Measurements from ENCODE around the gene IGSF3. TPM values are rescaled to one million over a fixed set of nuclear protein-coding genes. Genes with fewer than 3 reads are reported as not detected.
A peak's percentile ranks its signal among the peaks of the same experiment; 100 is the strongest.

IGSF3 gene
- total and polyA plus RNA-seq, 2 of the 8 experiments (the other 6 are each of a cell fraction or from before 2014, with no cell fraction given), result 30.0 to 32.2 TPM

DNA sequence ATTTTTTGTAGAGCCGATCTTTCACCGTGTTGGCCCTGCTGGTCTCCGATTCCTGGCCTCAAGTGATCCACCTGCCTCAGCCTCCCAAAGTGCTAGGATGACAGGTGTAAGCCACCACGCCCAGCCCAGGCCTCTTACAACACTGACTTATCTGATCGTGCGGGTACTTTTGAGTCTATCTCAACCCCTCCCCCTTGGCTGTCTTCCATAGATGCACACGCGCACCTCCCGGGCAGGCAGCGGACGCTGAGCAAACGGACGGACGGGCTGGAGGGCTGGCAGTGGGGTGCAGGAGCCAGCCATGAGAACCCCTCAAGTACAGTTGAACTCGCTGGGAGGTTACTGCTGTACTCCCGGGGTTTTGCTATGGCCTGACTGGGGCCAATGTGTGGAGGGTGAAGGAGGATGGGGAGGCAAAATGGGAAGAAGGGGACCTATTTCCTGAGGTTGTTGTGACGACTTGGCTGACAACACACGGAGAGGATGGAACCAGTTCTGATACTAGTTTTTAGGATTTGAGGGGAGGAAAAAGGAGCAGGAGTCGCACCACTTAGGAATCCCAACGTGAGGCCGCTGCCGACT lies 97.7 kb downstream of the IGSF3 start:
- no peak overlapping the region for H4K91ac ChIP-seq (replicated peaks; ENCODE audit: insufficient read length, low read length)
- no peak for TF ChIP-seq RBBP5 (IDR thresholded peaks at IDR 0.05; ENCODE audit: borderline replicate concordance, low read depth, low read length)
- no peak for TF ChIP-seq USF2 (IDR thresholded peaks at IDR 0.05; ENCODE audit: low read length)
- TF ChIP-seq TCF12 (IDR thresholded peaks at IDR 0.05; ENCODE audit: low read depth, low read length), result no peak
- TF ChIP-seq, protein P1, sequence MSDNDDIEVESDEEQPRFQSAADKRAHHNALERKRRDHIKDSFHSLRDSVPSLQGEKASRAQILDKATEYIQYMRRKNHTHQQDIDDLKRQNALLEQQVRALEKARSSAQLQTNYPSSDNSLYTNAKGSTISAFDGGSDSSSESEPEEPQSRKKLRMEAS (IDR thresholded peaks at IDR 0.05), result no peak
- TF ChIP-seq SUZ12 (IDR thresholded peaks at IDR 0.05; ENCODE audit: low read length), result no peak
- no peak for TF ChIP-seq ATF3 (IDR thresholded peaks at IDR 0.05; ENCODE audit: insufficient read depth, low read depth, low read length)
- no peak overlapping the region for H4K8ac ChIP-seq (ENCODE audit: extremely low read depth, insufficient read depth, low read length)
- H2BK5ac ChIP-seq (ENCODE audit: low read depth, low read length), result no peak overlapping the region
- no peaks in the 10 kb centered on the region for H3K36me3 ChIP-seq (ENCODE audit: control insufficient read depth in 2 of 4, insufficient read depth in 4 of 4, low read length in 3 of 4)
- no peak overlapping the region for H2BK20ac ChIP-seq (ENCODE audit: low read length)
- H3K23me2 ChIP-seq (ENCODE audit: low read depth, low read length), result peaks cover 9% of the 10 kb centered on the region; the same call in 1 of the 2 replicates
- H3K18ac ChIP-seq (ENCODE audit: extremely low read depth, low read length), result no peak overlapping the region
- peak overlapping the region; percentile 85 to 87 for H3K4me2 ChIP-seq (ENCODE audit: insufficient read depth in 1 of 2, low read depth in 2 of 2, low read length in 2 of 2)
- H3K79me1 ChIP-seq (ENCODE audit: low read depth, low read length), result no peaks in the 10 kb centered on the region; the same call in 1 of the 2 replicates
- POLR2A ChIA-PET (ENCODE audit: partially characterized antibody), result no interaction called here
- H2AFZ ChIP-seq (ENCODE audit: low read length), result peak overlapping the region; percentile 80
- FAIRE-seq, result no peak
- no peak overlapping the region for H4K5ac ChIP-seq (ENCODE audit: insufficient read length, low read depth, low read length)
- no peak overlapping the region for H2BK15ac ChIP-seq (ENCODE audit: low read length)
- no peak overlapping the region for H2BK120ac ChIP-seq (replicated peaks; ENCODE audit: low read depth, low read length)
- H3K79me2 ChIP-seq (ENCODE audit: control insufficient read depth in 1 of 2, insufficient read depth in 2 of 2, low read length in 2 of 2), result no peaks in the 10 kb centered on the region
- peak overlapping the region; percentile 64 to 83 (median 74) for H3K4me3 ChIP-seq (ENCODE audit: extremely low read depth in 1 of 4, insufficient read depth in 2 of 4, low read depth in 3 of 4, low read length in 4 of 4)
- no peak overlapping the region for H2AK5ac ChIP-seq (ENCODE audit: low read depth, low read length)
- no peak overlapping the region for H3K23ac ChIP-seq (ENCODE audit: insufficient read length)
- H2BK12ac ChIP-seq (ENCODE audit: low read depth, low read length), result no peak overlapping the region; the same call in 1 of the 2 replicates
- peaks cover 0 to 4% (median 0%) of the 10 kb centered on the region in 4 experiments; a peak in 1 of 7 replicates for H3K27me3 ChIP-seq (replicated peaks in 1 of 4; ENCODE audit: control insufficient read depth in 3 of 4, extremely low read depth in 1 of 4, insufficient read depth in 3 of 4, low read length in 3 of 4)
- DNase-seq (ENCODE audit: low read depth in 1 of 2, low spot score in 2 of 2), result no peak
- WGBS, 2 experiments (ENCODE audit: extremely low coverage in 1 of 2, insufficient coverage in 1 of 2, insufficient read length in 1 of 2, insufficient replicate concordance in 2 of 2, low coverage in 1 of 2, low lambda C conversion rate in 2 of 2, missing lambda C conversion rate in 1 of 2), result 65% methylated on average over 22 of the region's 22 CpGs; no CpG with 5 or more reads in 1 of the 2 experiments
- no peak overlapping the region for H3K27ac ChIP-seq (ENCODE audit: low read depth, low read length)
- no peaks in the 10 kb centered on the region for H3K9me3 ChIP-seq (ENCODE audit: insufficient read depth in 2 of 2, low read depth in 1 of 2, low read length in 1 of 2)
- H3K14ac ChIP-seq (ENCODE audit: insufficient read length), result no peak overlapping the region
- H3K56ac ChIP-seq (replicated peaks; ENCODE audit: insufficient read length, low read depth, low read length), result no peak overlapping the region
- CTCF ChIA-PET (ENCODE audit: partially characterized antibody), result interaction anchor here (1.0 to 1.4 kb wide), 4 partner anchors 13 to 431 kb away, joined by 3 to 7 read pairs (median 4); no protein-coding TSS in a partner anchor
- no peaks in the 10 kb centered on the region for H4K20me1 ChIP-seq (replicated peaks in 1 of 2; ENCODE audit: control insufficient read depth in 1 of 2, insufficient read depth in 2 of 2, low read length in 2 of 2)
- no peak overlapping the region for H3K4ac ChIP-seq (replicated peaks; ENCODE audit: insufficient read length, low read depth, low read length)
- H3K9ac ChIP-seq (replicated peaks in 1 of 4; ENCODE audit: extremely low read depth in 1 of 4, low read depth in 3 of 4, low read length in 3 of 4), result peak overlapping the region in 1 of 4 experiments; percentile 58; a peak in 1 of 7 replicates
- peaks cover 0 to 19% (median 7%) of the 10 kb centered on the region in 4 experiments; a peak in 5 of 7 replicates for H3K4me1 ChIP-seq (replicated peaks in 1 of 4; ENCODE audit: control insufficient read depth in 3 of 4, insufficient read depth in 4 of 4, low read length in 3 of 4)

All from H1 (cell line).